GM19193 (cell line): Measurements from ENCODE around the gene MGA.

Experiments
- POLR2A ChIP-seq: IDR thresholded peaks from 4 replicates; pipeline ENCODE4 v1.6.1; 2011; ENCODE audit not compliant: insufficient read depth, insufficient read length; ENCODE audit errors: extremely low read depth

MGA gene

DNA sequence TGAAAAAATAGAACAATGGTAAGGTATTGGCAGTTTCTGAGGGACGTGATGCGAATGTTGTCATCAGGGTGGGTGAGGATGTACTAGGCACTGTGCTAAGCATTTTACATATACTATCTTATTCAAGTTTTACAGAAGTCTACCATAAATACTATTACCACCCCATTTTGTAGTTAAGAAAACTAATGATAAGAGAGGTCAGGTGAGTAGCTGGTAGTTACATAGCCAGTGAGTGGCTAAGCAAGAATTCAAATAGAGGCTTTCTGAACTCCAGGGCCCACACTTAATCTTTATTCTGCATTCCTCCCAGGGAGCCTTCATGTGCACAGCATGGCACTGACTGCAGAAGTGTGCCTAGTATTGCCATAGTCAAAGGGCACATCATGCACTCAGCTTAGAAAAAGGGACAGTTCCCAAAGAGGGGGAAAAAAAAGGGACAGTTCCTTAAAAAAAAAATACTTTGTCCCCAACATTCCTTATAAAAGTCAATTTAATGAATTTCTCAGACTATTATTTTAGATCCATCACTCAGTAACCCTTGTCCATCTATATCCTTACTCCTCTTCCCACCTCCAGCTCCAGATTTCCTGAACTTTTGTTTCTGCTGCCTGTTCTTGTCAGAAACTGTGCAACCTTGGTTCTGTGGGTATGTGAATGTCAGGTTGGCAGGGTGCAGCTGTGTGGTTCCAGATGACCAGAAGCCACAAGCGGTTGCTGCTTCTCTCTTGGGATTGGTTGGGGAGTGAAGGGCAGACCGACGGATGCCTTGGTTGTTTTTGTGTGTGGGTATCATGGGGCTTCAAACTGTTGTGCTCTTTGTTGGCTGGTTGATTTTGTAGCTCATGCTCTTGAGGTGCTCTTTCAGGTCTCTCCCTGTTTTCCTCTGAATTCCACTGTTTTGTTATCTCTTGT, 122.4 kb downstream of the MGA start:
- no peak for TF ChIP-seq POLR2A

DNA sequence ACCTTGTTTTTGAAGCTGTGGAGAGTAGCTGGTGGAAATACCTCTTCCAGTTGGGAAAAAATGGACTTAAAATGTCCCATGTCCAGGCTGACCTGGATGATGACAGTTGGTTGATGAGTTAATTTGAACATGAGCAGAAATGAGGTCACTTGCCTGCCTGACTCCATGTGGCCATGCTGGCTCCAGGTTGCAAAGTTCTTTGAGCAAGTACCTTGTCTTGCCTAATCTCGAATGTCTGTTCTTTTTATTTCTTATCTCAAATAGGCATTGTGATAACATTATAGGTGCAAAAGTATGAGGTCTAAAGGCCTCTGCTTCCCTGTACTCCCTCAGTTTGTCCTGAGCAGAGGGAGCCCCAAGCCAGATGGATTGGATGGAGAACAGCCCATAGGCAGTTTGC, 123.1 kb downstream of the MGA start:
- no peak for TF ChIP-seq POLR2A

DNA sequence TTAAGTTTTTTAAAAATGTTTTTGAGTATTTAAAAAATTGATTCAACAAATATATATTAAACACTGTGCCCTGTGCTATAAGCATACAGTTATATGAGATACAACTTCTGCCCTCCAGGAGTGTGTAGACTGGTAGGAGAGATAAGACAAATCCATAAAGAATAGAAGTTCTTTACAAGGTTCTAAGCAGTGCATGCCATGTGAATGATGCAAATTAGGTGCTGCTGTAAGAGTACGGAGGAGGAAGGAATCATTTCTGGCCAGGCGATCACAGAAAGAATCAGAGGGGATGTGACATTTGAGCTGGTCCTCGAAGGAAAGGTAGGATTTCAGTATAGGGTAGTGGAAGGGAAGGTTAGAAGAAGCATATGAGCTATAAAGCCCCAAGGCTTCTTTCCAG, 128.1 kb downstream of the MGA start:
- no peak for TF ChIP-seq POLR2A

DNA sequence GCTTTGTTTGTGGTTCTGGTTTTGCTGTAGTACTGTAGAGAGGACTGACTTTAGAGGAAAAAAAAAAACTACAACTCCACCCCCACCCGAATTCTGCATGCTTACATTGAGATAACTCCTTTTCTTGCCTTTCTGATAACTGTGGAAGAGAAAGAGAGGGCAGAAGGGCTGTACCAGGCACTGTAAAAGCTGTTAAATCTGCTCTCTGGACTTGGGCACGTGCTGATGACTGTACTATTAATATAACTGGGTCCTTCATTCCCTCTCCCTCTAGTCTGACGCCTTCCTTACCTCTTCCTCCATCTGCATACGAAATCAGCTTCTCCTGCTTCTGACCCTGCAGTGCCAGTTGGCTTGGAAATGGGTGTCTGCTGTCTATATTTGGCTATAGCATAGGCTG, 129.0 kb downstream of the MGA start:
- TF ChIP-seq POLR2A = no peak

DNA sequence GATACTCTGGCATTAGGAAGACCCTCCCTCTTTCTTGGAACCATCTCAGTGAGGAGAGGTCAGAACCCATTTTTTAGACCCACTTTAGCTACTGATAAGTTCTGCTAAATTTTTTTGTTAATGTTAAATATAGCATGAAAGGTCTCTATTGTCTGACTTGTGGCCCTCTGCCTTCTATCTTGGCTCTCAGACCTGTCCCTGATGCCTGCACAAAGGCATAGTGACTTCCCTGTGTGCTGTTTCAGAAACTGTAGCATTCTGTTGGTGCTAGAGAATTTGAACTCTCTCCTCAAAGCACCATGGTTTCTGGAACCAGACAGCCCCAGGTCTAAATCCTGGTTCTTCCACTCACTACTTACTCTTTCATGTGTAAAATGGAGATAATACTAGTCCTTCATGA, 129.5 kb downstream of the MGA start:
- TF ChIP-seq POLR2A = no peak

DNA sequence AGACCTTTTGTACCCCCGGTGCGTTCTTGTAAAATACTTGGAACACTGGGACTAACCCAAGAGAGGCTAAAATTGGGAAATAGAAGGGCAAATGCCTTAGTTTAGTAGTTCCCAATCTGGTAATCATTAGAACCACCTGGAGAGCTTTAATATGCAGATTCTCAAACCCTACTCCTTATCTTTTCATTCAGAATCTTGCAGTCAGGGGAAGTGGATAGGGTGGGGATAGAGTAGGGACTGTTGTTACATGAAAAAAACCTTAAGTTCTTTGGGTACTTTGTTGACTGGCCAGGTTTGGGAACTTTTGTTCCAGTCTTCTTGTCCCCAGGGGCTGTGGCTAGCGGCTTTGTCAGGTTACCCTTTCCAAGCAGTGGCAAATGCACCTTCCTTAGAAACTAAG, 130.0 kb downstream of the MGA start:
- no peak for TF ChIP-seq POLR2A

DNA sequence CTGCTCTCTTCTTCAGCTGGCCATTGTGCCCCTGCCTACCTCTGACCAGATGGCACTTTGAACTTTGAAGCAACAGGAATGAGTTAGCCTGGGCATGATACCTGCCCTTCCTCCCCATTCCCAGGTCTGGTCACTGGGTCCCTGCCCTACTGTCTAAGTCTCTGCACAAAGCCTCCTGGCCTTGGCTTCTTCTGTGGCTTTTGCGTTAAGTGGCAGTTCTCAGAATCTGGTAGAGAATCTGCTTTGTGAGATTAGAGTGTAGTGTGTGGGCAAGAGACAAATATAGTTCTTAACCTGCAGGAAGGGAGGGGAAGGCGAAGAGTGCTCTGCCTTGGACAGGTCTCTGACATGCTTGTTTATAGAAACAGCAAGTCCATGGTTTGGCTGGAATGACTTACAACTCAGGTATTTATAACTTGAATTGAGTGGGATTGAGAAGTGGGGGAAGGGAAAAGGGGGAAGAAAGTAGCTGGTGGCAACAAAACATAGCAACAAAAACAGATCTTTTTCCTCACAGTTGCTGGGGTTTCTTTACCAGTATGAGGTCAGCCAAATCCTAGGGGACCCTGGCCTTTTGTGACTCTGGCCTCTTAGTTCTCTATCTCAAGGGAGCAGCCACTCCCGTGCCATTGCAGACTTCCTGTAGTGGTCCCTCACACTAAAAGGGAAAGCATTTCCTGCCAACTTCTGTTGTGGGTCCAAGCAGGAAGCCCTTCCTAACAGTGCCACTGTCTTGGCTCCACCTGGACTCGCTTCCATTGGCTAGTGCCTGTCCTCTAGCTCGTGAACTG, 130.7 kb downstream of the MGA start:
- no peak for TF ChIP-seq POLR2A

DNA sequence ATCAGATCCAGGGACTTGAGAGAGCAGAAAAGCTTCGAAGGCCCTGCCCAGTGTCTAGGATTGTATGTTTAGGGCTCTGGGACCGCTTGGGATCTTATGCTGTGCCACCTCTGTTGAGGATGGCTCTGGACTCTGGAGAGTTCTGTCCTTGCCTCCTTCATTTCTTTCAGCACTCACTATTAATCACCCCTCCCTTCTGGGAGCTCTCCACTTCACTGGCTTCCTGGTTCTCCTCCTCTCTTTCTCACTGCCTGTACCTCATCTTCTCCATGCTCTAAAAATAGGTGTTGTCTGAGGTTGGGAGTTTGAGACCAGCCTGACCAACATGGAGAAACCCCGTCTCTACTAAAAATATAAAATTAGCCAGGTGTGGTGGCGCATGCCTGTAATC, 131.3 kb downstream of the MGA start:
- TF ChIP-seq POLR2A = no peak

DNA sequence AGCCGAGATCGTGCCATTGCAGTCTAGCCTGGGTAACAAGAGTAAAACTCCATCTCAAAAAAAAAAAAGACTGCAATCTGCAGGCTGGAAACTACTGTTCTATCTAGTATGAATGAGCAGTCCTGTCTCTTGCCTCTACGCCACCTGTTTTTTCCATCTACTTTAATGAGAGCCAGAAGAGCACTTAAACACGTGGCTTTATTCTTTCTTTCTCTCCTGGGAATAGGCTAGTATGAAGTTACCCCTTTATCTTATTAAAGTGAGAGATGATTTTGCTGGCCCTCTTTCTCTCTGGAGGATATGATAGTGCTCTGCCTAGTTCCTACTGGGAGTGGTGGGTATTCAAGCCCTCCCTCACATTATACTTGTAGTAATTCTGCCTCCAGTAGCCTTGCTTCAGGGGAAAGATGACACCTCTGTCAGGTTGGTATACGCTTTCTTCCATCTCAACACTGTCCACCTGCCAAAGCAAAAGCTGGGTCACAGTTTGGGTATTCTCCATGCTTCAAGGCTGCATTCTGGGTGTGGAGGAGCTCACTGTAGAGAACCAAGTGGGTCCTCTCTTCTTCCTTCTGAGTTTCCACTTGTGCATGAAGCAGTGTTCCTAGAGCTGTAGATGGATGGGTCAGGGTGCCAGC, 131.9 kb downstream of the MGA start:
- no peak for TF ChIP-seq POLR2A

DNA sequence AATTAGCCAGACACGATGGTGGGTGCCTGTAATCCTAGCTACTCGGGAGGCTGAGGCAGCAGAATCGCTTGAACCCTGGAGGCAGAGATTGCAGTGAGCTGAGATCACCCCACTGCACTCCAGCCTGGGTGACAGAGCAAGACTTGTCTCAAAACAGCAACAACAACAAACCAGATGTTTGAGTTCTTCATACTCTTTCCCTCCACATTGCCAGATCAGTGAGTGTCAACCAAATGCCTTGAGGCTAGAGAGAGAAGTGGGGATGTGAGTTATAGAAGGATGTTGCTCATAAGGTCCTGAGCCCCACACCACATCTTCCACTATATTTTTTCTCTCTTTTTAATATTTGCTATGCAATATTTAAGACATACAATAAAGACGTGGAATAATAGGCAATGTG, 133.9 kb downstream of the MGA start:
- TF ChIP-seq POLR2A = no peak

DNA sequence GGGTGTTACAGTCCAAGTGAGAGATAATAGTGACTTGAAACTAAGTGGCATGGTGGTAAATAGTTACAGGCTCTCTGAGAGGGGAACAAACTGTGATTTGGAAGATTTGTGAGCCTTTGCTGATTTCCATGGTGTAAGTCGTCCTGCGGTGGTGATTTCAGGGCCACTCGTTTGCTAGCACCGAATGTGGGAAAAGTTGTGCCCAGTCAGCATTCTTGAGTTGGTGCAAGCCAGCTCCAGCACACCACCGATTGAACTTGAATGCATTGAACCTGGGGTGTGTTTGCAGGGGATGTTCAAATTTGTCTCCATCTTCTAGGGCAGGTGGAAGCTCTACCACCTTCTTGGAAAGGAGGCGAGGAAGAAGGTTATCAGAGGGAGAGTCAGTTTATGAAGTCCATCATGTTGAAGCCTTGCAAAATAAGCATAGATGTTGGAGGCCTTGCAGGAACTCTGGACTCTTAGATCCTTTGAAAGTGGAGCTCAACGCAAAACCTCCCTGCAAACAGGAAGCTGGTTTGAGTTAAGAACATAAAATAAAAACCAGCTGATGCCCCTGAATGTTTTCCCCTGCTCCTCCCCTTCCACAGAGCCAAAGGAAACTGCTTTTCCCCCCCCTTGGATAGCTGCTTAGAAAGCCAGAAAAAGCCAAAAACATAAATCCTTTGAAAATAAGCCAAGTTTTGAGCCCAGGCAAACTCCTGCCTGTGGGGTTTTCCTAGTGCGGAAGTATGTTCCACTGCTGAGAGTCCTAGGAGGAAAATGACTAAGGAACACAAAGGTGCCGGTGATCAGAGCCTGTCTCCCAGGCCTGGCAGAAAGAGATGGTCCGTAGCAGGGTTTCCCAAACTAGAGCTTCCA, 136.0 kb downstream of the MGA start:
- no peak for TF ChIP-seq POLR2A

DNA sequence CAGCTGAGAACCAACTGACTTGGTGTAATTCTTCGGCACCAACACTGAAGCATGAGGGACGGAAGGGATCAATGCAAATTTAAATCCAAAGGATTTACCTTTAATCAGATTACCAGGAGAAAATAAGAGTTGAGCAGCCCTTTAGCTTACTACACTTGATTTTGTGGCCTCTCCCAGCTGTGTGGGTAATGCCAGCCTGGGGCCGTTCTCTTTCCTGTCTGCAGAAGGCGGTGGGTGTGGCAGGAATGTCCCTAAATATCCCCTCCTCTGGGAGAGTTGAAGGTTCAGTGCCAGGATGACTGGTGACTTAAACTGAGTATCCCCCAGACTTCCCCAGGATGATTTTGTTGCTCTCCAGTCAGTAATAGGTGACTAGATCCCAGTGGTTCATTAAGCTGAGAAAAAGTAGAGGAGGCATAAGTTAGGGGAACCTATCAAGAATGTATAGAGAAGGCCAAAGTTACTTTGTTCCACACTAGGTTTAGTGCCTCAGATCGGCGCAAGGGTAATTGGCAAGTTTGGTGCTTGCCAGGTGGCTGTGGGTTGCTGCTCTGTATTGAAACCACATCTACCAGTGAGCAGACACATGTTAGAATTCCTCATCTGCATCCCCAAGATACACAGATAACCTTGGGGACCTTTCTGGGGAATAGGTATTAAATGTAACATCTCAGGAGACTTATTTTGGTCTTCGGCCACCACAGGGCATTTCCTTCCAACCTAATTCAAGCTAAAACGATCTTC, 137.2 kb downstream of the MGA start:
- no peak for TF ChIP-seq POLR2A

DNA sequence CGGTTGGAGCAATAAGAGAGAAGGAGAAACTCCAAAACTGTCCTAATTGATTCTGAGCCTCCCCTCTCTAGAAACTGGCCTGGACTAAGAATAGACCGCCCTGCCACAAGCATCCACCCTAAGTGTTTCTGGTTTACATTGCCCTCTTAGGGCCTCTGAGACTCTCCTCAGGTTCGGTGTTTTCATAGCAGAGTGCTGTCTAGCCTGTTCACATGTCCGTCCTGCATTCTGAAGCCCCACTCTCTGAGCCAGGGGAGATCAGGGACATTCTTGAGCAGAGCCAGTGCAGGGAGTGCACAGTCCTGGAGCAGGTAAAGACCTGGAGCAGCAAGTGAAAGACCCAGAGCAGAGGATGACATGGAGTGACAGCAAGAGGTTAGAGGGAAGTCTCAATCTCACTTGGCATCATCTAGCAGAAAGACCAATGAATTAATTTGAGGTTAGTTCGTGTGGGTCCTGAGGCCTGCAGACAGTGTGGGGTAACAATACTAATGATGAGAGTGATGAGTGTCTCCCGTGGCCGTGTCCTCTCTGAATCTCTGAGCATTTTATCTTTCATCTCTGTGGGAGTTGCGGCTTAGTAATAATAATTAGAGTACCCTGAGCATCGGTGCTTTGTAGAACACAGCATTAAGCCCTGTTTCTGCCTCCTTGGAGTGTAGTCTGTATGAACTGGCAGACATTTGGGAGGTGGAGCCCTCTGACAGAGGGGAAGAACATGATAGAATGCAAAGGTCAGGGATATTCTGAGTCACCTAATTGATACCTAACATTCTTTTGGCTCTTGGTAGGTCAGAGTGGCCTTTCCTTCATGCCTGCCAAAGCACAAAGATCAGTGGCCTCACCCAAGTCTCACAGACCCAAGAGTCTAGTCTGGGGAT, 138.6 kb downstream of the MGA start:
- no peak for TF ChIP-seq POLR2A
